GM19025 (cell line): Measurements from ENCODE around the gene ZNF592.
"Not testable (repeated sequence)": the region's sequence is repeated elsewhere in the genome, so short reads cannot be mapped to it uniquely, and the experiment has no call there.

Experiments
- ATAC-seq: cut with Tn5 transposase; IDR thresholded peaks from one replicate; pipeline ENCODE4 v1.9.1; 2021; ENCODE audit warnings: mild to moderate bottlenecking, low read depth, moderate library complexity; ENCODE audit not compliant: unreplicated experiment

The ZNF592 gene, protein sequence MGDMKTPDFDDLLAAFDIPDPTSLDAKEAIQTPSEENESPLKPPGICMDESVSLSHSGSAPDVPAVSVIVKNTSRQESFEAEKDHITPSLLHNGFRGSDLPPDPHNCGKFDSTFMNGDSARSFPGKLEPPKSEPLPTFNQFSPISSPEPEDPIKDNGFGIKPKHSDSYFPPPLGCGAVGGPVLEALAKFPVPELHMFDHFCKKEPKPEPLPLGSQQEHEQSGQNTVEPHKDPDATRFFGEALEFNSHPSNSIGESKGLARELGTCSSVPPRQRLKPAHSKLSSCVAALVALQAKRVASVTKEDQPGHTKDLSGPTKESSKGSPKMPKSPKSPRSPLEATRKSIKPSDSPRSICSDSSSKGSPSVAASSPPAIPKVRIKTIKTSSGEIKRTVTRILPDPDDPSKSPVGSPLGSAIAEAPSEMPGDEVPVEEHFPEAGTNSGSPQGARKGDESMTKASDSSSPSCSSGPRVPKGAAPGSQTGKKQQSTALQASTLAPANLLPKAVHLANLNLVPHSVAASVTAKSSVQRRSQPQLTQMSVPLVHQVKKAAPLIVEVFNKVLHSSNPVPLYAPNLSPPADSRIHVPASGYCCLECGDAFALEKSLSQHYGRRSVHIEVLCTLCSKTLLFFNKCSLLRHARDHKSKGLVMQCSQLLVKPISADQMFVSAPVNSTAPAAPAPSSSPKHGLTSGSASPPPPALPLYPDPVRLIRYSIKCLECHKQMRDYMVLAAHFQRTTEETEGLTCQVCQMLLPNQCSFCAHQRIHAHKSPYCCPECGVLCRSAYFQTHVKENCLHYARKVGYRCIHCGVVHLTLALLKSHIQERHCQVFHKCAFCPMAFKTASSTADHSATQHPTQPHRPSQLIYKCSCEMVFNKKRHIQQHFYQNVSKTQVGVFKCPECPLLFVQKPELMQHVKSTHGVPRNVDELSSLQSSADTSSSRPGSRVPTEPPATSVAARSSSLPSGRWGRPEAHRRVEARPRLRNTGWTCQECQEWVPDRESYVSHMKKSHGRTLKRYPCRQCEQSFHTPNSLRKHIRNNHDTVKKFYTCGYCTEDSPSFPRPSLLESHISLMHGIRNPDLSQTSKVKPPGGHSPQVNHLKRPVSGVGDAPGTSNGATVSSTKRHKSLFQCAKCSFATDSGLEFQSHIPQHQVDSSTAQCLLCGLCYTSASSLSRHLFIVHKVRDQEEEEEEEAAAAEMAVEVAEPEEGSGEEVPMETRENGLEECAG (N-terminal part only)

DNA sequence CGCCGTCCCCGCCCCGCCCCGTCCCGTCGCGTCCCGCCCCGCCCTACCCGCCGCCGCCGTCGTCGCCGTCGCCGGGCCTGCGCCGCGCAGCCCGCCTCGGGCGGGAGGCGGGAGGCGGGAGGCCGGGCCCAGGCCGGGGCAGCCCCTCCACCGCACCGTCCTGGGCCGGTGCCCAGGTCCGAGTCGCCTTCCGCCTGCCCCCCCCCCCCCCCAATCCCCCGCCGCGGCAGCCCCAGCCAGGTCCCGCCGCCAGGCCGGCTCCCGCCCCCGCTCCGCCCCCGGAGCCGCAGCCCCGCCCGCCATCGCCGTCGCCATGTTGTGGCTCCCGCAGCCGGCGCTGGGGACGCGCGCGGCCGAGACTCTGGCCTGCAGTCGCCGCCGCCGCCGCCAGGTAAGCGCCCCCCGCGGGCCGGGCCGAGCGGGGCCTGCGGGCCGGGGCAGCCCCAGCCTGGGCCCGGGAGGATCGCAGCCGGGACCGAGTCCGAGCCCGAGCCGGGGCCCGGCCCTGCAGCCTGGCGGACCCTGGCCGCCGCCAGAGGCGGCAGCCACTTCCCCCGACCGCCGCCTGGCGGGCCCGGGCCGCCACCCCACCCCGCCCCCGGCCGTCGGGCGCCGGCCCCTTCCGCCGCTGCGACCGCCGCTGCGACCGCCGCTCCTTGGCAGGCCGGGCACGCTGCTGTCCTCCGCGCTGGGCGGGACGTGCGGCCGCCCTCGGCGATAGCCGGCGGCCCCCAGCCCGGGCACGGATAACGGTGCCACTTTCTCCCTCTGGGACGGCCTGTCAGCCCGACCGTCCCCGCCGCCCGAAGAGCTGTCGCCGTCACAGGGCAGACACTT lies at the start of gene ZNF592:
ZNF592 (plus strand) TSS at position 319 of the 837 bp plus-strand sequence. CDS start 34,084 bp downstream, outside the sequence.
- peak; percentile 56 for ATAC-seq

DNA sequence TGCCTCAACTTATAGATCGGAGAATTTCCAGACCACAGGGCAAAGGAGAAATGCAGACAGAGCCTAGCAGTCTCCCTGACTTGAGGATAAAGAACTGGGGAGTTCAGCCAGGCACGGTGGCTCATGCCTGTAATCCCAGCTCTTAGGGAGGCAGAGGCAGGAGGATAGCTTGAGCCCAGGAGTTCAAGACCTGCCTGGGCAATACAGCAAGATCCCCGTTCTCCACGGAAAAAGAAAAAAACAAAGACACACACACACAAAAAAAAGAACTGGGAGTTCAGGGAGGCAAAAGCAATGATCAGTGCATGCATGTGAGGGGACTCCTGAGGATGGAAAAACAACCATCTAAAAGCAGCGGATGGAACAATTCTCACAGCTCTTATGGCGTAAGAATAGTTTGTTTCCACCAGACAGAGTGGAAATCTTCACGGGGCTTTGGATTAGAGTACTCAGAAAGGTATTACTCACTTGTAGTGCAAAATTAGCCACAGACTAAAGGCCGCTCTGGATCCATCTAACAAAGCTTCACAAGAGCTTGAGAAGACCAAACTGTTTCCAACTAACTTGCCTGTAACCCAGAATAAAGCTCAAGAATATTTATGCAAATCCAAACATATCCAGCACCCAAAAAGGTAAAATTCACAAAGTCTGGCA lies 48.7 kb upstream of the ZNF592 start:
- ATAC-seq, result no peak

DNA sequence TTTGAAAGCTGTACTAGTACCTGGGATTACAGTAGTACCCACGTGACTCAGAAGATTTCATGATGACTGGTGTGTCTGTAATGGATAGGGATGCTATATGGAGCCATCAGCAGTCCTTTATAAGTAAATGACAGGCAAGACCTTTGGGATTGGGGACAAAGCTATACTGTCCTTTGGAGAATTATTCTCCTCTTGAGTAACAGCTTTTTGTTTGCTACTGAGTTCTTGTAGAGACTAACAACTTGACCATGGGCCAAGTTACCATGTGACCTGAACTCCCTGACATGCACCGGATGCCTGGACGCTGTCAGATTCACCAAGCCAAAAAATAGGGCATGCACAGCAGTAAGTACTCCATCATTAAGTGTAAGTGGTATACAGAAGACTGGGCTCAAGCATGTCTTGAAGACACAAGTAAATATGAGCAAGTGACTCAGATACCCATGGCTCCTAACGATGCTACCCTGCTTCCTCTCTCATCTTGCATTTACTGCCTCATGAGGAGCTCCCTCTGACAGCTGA lies 45.4 kb upstream of the ZNF592 start:
- ATAC-seq, result no peak

DNA sequence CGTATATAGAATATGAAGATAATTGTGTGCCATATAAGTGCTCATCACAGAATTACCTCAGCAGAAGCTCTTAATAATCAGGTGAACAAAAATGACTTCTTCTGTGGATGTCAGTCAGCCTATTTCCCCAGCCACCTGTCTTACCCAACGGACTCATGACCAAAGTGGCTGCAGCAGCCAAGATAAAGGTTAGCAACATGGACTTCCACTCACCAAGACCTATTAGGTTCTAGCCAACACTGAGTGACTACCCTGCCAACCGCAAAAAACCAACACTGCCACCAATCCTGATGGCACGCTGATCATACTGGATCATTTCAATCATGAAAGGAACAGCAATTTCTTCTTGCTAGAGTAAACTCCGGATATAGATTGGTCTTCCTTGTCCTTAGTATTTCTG lies 44.6 kb upstream of the ZNF592 start:
- no peak for ATAC-seq

DNA sequence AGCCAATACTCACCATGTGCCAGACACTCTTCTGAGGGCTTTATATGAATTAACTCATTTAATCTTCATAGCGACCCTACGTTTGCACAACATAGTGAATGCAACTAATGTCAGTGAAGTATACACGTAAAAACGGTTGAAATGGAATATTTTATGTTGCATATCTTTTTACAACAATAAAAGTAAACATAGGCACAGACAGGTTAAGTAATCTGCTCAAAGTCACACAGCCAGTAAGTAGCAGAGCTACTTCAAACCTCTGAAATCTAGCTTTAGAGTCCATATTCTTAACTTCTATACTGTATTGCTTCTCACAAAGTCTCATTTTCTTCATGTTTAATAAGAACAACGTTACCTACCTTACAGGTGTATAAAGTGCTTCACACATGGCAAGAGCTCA lies 34.0 kb upstream of the ZNF592 start:
- no peak for ATAC-seq

DNA sequence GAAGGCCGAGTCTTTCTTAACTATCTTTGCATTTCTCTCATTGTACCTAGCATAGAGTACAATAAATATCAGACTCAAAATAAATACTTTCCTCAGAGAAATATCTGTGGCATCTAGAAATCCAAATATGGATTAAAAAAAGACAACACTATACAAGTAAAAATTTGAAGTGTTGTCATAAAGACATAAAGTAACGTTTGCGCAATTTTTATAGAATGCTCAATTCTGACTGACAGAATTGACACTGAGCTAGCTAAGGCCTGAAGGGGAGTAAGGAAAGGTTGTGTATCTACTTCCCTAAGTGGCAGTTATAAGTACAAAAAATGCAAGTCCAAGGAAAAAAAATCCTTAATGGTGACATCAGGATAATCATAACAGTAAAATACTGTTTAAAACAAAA lies 33.6 kb upstream of the ZNF592 start:
- ATAC-seq, result no peak

DNA sequence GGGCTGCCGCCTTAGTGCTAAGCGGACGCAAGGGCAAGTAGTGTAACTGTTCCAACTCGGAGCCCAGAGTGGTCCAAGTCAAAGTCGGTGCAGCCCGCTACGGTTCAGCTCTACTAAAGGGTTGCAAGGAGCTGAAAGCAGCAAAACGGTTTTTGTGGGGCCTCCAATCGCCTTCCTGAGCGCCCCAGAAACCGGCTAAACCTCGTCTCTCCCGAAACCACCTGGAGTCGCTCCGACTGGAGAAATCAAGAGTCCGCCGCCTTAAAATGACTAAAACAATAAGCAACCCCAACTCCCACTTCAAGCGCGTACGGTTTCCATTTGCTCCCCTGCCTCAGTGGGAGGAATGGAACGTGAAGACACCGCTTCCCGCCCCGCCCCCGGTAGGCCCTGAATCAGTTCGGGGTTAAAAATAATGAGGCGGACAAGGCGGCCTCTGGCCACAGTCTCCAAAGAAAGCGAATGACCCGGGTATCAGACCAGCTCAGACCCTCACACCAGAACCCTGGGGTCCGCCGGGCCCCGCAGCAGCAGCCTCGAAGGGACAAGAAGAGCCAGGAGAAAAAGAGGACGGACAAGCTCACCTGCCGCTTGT lies 32.9 kb upstream of the ZNF592 start:
- ATAC-seq, result no peak

DNA sequence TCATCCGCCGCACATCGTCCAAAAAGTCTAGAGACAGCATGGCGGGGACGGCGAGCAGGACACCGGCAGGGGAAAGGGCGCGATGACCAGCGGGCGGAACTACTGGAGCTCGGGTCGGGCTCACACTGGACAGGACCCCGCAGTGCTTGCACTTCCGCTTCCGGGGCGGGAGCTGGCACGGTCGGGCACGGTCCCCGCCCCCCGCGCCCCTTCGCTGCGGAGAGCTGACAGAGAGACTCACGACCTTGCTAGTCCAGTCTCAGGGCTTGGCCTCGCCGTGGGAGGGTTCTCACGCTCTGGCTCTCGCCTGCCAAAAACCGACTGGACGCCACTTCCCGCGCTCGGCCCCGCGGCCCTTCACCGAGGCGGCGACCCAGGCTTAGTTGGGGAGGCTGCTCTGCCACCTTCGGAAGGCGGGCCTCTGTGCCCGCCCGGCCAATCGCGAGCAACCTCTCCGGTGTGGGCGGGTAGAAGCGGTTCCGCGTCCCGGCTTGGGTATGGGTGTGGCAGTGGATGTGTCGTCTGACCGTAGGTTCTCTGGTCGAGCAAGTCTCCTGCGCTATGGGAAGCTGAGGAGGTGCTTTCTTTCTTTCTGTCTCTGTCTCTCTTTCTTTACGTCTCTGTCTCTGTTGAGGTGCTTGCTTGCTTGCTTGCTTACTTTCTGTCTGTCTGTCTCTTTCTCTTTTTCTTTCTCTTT lies 32.2 kb upstream of the ZNF592 start, which contains the start of gene SEC11A:
SEC11A (minus strand) TSS at position 104 of the 697 bp plus-strand sequence; CDS start at position 40, 64 bp downstream.
- ATAC-seq, result peak; percentile 97

DNA sequence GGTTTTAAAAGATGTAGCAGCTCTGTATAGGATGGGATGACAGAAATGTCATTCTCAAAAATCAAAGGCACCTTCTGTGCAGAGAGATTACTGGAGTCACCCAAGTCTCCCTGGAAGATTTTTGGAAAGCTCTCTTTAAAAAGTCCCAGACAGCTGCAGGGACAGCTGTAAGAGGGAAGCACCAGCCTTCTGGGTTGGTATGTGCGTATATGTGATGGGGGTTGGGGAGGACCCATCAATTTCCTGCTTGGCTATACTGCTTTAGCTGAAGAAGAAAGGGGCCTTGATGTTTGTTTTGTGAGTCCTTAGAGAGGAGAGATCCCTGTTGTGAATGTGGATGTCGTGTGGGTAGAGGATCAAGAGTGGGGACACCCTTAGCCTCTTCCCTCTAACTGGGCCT lies 27.0 kb upstream of the ZNF592 start:
- ATAC-seq, result no peak

DNA sequence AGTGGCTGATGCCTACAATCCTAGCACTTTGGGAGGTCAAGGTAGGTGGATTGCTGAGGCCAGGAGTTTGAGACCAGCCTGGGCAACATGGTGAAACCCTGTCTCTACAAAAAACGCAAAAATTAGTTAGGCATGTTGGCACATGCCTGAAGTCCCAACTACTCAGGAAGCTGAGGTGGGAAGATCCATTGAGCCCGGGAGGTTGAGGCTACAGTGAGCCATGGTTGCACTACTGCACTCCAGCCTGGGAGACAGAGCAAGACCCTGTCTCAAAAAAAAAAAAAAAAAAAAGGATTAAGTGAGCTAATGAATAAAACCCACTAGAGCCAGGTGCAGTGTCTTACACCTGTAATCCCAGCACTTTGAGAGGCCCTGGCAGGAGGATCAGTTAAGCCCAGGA lies 25.8 kb upstream of the ZNF592 start:
- ATAC-seq, result no peak

DNA sequence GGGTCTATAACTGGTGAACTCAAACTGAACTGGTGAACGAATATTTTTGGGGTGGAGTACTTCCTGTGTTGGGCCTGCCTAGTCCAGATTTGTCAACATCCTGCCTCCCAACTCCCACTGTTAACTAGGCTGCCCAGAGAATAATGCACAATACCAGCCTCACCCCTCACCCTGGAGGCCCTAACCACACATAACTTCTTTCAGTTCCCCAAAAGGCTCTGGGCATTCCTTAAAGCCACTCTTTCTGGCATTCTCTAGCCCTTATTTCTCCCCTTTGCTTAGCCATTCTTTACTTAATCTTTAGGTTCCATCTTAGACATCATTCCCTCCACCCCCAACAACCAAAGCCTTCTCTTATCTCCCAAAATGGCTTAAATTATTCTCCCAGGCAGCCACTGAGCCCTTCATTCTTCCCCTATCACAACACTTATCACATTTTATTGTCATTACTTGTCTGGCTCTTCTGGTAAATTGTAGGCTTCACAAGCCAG lies 23.3 kb upstream of the ZNF592 start:
- ATAC-seq, result no peak

DNA sequence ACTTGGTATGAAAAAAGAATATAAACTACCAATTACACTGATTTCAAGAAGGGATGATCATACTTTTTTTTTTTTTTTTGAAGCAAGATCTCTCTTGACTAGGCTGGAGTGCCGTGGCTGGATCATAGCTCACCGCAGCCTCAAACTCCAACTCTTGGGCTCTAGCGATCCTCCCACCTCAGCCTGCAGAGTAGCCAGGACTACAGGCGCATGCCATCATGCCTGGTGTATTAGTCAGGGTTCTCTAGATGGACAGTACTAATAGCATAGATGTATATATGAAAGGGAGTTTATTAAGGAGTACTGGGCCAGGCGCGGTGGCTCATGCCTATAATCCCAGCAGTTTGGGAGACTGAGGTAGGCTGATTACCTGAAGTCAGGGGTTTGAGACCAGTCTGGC lies 21.0 kb upstream of the ZNF592 start:
- no peak for ATAC-seq

DNA sequence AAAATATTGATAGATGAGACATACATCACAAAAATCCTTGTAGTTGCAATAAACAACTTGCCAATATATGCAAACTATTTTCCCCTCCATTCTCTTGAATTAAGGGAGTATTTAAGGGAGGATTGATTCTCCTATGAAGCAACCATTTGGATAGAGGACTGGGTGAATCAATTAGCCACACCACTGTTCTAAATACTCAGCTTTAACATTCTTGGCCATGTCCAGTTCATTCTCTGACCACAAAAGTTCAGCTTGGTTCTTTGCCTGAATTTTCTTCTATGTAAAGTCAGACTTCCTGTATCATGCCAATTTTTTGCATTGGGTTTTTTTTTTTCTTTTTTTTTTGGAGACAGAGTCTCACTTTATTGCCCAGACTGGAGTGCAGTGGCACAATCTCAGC lies 16.6 kb upstream of the ZNF592 start:
- no peak for ATAC-seq

DNA sequence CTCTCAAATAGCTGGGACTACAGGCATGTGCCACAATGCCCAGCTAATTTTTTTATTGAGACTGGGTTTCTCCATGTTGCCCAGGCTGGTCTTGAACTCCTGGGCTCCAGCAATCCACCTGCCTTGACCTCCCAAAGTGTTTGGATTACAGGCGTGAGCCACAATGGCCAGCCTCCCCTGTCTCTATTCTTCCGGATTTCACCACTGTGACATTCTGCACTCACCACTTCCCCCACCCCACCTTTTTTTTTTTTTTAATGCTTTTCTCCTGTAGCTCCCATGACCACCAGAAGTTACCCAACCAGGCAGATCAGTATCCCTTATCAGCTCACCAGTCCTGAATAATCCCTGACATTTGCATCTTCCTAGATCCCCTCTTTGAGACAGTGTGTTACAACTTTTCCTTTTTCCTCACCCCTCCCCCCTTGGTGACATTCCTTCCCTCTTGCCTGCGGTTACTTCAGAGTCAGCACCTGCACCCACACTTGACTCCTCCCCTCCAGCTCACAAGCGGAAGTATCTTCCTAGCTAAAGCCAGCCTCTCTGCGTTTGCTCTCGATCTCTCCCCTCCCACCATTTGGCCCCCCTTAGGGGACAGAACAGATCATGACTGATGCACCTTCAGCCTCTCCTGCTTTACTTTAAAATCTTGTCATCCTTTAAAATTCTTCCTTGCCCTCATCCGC lies 13.5 kb upstream of the ZNF592 start:
- ATAC-seq, result peak; percentile 49

DNA sequence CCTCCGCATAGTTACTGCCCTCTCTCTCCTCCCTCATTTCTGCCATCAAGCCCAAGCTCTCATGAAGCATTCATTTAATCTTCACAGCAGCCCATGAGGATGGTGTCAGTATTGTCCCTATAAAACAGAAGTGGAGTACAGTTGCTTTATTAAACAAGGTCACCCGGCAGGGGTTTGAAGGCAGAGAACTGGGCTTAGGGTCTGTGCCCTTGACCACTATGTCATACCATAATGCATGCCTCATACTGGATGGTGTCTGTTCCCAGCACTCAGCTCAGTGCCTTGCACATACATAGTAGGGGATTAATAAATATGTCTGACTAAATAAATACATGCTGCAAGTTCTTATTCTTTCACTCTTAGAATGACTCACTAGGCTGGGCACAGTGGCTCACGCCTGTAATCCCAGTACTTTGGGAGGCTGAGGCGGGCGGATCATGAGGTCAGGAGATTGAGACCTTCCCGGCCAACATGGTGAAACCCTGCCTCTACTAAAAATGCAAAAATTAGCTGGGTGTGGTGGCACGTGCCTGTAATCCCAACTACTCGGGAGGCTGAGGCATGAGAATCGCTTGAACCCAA lies 12.8 kb upstream of the ZNF592 start:
- ATAC-seq, result not testable (repeated sequence)

DNA sequence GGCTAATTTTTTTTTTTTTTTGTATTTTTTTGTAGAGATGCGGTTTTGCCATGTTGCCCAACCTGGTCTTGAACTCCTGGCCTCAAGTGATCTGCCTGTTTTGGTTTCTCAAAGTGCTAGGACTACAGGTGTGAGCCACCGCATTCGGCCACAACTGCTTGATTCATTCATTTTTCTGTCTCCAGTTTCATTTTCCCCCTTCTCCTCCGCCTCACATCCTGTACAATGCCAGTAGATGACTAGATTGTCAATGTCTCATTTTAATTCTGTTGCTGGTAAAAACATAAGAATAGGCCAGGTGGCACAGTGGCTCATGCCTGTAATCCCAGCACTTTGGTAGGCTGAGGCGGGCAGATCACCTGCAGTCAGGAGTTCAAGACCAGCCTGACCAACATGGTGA lies 12.0 kb upstream of the ZNF592 start:
- ATAC-seq, result peak; percentile 46

DNA sequence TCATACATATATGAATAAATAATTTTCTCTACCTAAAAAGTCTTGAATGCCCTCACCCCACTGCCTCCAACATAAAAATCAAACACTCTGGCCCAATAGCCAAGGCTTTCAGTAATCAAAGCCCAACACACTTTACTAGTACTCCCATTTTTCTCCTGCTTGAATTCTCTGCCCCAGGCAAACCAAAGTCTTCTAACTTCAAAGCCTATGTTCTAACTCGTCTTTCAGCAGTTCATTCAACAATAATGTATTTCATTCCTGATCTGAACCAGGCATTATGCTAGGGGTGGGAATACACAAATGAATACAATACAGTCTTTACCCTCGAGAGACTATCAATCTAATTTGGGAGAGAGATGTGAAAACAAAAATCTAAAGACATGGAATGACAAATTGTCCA lies 11.4 kb upstream of the ZNF592 start:
- ATAC-seq, result no peak
